ENCODE data around the gene GPER1.

GPER1 gene

DNA sequence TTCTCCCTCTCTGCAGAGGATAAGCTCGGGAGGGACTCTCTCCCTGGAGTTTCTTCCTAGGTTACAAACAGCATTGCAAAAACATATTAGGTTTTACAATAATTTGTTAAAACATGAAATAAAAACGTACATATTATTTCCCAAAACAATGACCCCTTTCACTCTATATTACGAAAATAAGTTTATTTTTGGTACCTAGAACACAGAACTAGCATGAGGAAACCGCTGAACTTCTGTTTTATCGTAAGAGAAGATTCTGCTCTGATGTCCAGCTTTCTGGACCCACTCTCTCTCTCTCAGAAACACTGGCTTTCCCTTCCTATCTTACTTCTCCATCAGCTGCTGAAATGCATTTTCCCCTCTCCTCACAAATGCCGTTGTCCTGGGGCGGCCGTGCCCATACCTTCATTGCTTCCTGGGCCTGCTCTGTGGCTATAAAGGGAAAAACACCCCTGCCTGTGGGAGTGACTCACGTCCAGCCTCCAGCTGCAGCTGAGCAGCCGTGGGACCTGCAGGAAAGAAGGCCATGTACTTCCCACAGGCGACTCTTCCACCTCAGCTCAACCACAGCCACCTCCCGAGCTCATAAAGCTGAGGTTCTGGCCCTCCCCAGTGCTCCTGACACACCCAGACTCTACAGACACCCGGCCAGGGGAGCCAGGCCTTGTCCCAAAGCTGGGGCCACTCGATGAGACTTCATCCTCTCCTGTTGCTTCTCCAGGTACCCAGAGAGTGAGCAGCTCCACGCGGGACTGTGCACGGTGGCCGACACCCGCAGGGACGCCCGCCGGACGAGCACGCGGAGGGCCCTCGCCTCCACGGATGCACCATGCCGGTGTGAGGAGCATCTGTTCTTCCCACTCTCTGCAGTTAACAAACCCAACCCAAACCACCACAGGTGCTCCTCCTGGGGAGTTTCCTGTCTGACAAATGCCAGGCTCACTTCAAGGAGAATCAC lies 3.1 kb downstream of the GPER1 start:
- DNase-seq: no peak

DNA sequence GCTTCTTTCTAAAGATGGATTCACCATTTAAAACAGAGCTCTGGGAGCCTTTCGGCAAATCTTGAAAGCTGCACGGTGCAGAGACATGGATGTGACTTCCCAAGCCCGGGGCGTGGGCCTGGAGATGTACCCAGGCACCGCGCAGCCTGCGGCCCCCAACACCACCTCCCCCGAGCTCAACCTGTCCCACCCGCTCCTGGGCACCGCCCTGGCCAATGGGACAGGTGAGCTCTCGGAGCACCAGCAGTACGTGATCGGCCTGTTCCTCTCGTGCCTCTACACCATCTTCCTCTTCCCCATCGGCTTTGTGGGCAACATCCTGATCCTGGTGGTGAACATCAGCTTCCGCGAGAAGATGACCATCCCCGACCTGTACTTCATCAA lies 3.7 kb downstream of the GPER1 start:
- DNase-seq: no peak

DNA sequence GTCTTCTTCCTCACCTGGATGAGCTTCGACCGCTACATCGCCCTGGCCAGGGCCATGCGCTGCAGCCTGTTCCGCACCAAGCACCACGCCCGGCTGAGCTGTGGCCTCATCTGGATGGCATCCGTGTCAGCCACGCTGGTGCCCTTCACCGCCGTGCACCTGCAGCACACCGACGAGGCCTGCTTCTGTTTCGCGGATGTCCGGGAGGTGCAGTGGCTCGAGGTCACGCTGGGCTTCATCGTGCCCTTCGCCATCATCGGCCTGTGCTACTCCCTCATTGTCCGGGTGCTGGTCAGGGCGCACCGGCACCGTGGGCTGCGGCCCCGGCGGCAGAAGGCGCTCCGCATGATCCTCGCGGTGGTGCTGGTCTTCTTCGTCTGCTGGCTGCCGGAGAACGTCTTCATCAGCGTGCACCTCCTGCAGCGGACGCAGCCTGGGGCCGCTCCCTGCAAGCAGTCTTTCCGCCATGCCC lies 4.3 kb downstream of the GPER1 start:
- no peak for DNase-seq

DNA sequence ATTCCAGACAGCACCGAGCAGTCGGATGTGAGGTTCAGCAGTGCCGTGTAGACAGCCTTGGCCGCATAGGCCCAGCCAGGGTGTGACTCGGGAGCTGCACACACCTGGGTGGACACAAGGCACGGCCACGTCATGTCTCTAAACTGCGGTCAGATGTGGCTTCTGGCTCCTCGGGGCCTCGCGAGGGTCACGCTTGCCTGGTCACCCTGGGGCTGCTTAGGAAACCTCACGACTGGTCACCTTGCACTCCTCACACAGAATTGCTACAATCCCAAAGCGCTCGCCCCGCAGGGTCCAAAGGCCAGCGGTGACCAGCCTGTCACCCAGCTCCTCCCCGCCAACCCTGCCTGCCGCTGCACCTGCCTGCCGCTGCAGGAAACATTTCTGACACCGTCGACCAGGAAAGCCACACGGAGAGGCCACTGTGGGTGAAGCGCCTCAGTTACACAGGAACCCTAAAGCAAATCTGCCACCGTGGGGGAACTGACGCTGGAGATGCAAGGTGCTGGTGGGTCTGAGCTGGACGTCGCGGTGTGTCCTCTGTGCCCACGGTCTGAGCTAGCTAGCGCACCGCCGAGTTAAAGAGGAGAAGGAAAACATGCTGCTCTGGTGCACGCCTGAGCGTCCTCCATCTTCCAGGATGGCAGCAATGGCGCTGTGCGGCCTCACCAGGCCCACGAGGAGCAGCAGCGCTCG lies 5.0 kb downstream of the GPER1 start:
- no peak for DNase-seq

DNA sequence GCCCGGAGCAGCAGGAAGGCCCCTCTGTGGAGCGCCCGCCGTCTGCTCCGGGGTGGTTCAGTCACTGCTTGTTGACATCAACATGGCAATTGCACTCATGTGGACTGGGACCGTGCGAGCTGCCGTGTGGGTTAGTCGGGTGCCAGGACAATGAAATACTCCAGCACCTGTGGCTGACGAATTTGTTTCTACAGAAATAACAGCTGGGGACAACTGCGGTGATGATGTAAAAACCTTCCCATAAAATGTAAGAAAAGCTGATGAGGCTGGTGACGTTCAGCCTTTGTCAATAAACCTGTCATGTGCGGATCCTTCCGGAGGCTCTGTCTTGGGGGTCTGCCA lies 5.6 kb downstream of the GPER1 start:
- no peak for DNase-seq

DNA sequence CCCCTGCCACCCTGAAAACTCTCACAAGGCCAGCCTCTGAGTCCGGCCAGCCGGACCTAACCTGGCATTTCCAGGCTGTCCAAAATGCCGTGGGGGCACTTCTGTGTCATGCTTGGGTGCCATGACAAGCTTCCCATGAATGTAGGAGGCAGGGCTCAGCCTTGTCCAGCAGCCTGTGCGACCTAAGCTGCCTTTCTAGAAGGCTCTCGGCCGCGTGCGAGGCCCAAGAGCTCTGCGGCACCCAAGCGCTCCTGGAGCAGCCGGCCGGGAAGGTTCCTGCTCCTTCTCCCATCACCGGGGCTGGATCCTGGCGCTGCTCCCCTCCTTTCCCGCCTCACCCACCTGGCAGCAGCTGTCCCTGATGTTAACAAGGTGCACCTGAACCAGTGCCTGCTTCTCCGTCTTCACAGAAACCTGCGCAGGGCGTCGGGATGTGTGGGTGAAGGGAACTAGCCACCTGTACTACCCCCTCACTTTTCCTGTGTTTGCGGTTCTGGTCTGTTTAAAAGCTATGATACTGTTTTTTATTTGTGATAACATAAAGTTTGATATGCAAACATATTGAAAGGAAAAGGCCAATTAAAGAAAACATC lies 6.1 kb downstream of the GPER1 start:
- DNase-seq: no peak

DNA sequence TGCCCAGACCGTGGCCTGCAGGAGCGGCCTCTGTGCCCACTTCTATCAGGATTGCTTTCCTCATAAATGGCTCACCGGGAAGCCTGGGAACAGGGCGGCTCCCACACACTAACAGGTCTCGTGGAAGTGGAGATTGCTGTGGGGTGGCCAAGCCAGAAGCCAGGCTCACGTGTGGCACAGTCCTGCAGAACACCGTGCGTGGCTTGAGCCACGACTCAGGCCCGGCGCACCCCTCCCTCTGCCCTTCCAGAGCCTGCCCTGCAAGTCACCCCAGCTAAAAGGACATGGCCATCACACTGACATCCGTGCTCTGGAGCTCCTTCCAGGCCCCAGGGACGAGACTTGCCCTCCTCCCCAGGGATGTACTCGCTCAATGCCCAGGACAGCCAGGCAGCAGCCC lies 7.0 kb downstream of the GPER1 start:
- no peak for DNase-seq

DNA sequence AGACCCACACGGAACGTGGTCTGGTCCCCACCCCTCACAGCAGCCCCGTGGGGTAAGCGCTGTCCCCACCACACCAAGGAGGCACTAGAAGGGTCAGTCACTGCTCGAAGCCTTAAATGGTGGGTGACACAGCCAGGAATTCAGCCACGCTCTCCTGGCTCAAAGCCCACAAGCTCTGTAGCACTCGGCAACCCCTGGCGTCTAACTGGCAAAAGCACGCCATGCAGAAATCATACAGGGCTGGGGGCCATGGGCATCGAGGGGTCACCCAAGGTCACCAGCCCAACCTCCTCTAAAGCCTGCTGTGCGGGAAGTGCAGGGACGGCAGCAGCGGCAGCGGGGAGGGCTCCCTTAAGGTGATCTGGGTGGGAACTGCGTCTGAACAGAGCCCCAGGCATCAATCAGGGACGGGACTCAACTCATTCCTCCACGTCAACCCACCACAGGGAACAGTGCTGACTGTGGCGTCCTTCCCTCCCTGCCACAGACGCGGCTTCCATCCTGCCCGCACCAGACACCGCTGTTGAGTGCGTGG lies 7.8 kb downstream of the GPER1 start:
- no peak for DNase-seq

DNA sequence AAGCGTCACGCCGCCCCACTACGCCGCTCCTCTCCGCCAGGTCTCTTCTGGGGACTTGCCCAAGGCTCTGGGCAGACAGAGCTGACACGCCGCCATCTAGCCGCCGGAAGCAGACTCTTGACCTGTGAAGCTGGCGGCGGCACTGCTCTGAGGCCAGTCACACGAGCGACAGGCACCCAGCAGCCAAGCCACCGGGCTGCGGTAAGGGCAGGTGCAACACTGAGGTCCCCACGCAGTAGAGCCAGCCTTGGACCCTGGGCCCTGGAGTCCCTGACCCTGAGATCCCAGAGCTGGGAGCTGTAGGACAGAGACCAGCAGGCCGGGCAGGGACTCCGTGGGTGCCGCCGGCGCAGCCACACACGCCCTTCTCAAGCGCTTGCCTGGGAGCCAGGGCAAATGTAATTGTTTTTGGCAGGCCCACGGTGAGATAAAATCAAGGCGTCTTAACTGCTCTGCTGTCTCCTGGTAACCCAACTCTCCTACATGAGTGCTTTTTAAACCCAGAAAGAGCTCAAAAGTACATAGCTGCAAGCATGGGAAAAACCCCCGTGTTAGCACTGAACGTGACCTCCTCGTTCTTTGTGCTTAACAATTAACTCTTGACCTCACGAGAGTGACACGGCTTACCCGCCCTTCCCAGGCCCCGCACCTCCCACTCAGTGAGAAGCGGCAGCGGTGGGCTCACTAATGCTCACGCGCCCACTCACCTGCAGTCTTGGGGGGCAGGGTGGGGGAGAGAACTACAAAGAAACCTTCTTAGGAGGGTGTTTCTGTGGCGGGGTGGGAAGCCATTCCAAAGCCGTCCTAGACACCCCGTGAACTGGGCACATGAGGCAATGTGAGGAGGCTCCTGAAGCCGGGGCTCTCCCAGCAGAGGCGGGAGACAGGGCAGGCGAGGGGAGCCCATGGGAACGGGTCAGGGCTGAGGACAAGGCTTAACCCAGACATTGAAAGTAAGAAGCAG lies 8.5 kb downstream of the GPER1 start:
- no peak for DNase-seq

DNA sequence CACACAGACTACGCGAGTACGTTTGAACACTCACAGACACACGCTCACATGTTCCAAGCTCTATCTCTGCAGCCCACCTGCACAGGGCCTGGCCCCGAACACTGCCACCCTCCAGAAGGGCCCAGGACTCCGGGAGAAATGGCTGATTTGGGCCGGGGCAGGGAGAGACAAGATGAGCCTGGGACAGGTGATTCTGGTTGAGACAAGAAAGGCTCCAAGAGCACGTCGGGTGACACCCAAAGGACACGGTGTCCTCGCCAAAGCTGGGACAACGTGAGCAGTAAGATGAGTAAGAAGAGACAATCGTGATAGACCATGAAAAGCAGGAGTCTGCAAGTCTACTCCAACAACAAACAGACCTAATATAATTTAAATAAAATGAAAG lies 9.2 kb downstream of the GPER1 start:
- no peak for DNase-seq

DNA sequence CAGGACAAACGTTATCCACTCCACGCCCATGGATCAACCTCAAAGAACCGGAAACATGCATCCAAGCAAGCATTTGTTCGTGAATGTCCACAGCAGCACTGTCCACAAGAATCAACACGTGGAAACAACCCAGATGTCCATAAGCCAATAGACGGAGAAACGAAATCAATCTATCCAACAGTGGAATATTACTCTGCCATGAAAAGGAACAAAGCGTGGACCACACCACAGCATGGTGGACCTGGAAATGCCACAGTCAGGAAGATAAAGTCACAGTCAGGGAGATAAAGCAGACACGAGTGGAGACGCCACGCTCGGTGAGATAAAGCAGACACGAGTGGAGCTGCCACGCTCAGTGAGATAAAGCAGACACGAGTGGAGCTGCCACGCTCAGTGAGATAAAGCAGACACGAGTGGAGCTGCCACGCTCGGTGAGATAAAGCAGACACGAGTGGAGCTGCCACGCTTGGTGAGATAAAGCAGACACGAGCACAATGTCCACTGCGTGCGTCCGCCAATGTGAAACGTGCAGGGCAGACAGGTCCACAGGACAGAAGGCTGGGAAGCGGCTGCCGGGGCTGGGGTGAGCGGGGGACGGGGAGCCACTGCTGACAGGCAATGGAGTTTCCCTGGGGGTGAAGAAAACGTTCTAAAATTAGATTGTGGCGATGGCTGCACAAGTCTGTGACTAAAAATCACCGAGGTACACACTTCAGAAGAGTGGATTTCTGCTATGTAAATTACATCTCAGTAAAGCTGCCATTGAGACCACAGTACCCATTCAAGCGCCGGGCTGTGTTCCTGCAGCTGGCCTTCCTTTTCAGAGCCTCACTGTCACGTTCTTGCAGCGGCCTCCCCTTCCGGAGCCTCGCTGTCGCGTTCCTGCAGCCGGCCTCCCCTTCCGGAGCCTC lies 10.6 kb downstream of the GPER1 start:
- DNase-seq: no peak

DNA sequence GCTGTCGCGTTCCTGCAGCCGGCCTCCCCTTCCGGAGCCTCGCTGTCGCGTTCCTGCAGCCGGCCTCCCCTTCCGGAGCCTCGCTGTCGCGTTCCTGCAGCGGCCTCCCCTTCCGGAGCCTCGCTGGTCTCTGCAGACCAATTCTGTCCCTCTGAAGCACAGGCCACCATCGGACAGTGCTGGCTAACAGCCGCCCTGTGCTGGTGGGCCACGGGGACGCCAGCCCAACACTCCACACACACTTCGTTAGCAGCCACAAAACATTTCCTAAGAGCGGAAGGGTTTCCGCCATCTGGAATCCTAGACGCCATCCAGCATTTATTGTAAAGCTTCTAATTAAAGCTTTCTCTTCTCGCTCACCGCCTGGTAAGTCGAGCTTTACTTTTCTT lies 11.2 kb downstream of the GPER1 start:
- no peak for DNase-seq

DNA sequence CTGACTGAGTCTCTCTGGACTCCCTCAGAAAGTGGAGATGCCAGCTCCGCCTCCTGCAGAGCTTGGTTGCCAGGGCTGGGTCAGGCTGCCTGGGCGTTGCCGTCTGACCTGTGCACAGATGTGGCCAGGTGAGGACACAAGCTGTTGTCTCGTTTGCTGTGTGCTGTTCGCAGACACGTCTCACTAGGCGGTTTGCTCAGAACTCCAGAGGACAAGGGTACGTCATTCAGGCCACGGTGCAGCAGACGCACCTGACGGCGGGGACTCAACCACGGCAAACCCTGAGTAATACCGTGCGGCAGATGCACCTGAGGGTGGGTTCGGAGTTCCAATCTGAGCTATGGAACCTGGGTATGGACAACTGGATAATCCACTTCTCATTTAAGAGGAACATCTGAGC lies 11.7 kb downstream of the GPER1 start:
- DNase-seq: no peak

DNA sequence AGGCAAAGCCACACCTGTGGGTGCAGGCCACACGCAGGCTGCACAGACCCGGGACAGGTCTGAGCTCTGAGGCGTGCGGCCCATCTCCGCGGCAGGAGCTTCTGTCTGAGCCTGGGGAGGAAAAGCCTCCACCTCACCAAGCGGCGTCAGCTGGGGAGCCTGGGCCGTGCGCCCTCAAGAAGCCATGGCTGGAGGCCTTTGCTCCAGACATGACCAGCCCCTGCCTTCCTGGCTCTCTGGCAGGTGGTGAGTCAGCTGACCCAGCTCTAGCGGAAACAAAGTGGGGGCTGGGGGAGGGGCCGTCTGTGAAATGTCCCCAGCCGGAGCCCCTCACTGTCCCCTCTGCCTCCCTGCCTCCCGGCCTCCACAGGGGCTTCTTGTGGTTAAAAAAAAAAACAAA lies 12.5 kb downstream of the GPER1 start:
- DNase-seq: no peak

DNA sequence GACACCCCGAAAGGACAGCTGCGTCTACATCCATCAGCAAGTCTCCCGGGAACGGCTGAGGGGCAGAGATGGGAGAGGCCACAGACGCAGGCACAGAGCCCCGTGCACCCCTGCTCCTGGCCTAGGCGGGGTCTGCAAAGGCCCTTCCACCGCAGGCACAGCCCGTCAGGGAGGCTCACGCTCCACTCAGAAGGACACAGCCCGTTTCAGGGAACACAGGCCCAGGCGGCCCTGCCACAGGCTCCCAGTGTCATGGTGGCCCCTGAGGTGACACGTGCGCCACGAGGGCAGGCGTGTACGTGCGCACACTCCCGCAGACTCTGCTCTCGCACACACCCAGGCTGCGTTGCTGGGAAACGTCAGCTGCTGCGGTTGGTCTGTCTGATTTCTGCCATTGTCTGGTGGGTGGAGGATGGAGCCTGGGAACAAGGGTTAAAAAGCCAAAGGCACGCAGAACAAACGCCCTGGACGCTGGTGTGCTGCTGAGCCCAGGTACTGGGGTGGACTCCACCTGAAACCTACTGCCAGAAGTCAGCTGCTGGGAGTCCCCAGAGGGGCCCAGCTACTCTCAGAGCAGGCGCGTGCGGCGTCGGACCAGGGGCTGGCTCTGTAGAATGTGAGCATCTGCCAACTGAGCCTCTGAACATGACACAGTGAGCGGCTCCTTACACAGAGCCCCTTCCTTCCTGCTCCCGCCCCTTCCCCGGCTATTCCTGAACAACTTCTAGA lies 13.1 kb downstream of the GPER1 start:
- DNase-seq: no peak

DNA sequence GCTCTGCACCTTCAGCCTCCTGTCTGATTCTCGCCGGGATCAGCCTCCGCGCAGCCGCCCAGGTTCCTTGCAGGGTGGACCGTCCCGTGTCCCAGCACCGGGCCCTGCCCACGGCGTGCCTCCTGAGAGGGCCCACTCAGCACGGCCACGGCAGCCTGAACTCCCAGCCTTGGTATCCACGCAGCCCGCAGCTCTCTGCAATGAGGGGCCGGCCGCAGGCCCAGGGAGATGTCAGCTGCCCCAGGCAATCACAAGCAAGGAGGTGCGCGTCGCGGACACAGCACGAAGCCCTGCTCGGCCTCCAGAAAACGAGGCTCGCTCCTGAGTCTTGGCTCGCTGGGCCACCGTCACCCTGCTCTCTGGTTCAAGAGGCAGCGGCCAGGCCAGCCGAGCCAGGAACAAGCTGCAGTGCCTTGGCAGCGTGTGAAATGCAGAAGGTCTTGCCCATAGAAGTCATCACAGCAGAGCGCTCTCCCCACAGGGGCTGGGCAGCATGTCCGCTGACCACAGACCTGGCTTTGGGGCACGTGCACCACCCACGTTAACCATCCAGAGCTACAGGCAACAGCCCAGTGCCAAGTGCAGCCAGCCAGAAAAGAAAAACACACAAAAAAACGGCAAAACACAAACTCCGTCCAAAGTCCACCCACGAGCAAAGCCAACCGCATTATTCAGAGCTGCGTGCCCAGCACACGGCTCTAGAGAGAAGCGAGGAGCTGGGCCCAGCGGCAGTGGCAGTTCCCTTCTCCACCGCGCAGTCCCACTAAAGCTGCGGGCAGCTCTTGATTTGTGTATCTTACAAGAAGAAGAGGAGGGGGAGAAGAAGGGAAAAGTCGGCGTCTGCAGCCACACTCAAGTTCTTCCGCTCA lies 13.9 kb downstream of the GPER1 start:
- no peak for DNase-seq

DNA sequence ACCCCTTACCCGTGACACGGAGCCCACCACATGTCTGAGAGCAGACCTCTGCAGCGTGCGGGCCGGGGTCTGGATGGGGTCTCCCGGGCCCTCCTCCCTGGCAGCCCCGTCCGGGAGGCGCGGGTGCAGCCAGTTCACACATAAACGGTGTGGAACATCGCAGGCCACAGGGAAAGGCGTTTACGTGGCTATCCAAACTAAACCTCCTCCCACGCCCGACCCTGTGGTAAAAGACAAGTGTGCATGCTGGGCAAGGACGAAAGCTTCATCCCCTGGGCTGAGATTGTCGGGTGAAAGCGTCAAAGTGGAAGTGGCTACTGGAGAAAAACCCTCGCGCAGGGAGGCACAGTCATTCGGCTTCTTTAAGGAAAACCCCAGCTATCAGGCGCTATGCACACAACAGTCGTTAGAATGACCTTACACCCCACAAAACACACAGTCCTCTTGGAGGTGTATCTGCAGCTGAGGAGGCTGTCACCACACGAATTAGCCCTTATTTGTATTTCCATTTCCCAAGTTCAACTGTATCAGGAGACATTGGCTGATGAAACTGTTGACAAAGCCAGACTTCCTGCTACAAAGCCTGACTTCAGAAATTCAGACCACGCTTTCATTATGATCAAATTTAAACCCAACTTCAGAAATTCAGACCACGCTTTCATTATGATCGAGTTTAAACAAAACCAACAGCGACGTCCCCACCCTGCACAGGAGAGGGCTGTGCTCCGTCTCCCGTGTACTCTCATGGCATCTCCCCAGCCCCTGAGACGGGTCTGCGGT lies 15.3 kb downstream of the GPER1 start:
- no peak for DNase-seq

DNA sequence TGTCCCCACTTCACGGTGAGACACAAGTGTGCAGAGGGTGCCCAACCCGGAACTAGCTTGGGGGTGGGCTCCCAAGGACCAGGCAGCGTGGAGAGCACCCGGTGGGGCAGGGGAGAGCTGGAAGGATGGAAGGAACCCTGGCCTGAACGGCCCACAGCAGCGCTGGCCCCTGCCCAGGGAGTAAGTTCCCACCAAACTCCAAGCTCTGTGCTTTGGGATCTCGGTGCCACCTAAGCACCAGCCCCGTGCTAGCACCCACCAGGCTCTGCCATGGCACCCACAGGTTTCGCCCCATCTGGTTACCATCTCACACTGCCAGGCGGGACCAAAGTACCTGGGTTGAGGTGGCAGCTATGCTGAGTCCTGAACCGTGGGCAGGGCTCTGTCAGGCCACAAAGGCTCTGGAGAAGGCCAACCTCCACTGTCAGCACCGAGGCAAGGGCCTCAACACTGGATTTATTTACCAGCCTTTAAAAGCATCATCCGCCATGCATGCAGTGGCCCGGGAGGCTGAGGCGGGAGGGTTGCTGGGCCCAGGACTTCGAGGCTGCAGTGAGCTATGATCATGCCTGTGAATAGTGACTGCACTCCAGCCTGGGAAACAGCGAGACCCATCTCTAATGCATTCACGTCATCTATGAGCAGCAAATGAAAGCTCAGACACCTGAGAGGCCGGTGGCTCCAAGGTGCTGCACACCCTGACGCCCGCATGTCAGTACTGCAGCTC lies 16.0 kb downstream of the GPER1 start:
- no peak for DNase-seq

All from NCI-H82 (cell line).